ENCODE measurements around the gene CDH23. TPM values are rescaled to one million over a fixed set of nuclear protein-coding genes. Genes with fewer than 3 reads are reported as not detected.

CDH23 gene
- polyA plus RNA-seq, 1 donor (not counting 4 experiments of a cell fraction or from before 2014, with no cell fraction given), result 0.01 TPM

GRCh38 chr10:71526653-71527052 lies 129.9 kb downstream of the CDH23 start:
- Histone ChIP-seq H3K79me2 (ENCODE audit: control insufficient read depth, insufficient read depth, low read length) (no peaks in the 10 kb centered on the region), H3K27ac (ENCODE audit: control insufficient read depth, insufficient read depth, low read length) (no peak overlapping the region), H3K4me1 (ENCODE audit: control insufficient read depth, extremely low read depth, insufficient read depth, low read length) (peaks cover 27% of the 10 kb centered on the region), H3K9me3 (ENCODE audit: control insufficient read depth, low read depth, low read length) (no peaks in the 10 kb centered on the region), H3K4me3 (ENCODE audit: control insufficient read depth in 2 of 3, extremely low read depth in 1 of 3, insufficient read depth in 2 of 3, low read depth in 1 of 3, low read length in 3 of 3) (no peak overlapping the region), H4K20me1 (ENCODE audit: control insufficient read depth, extremely low read depth, insufficient read depth, low read length) (no peaks in the 10 kb centered on the region), H3K4me2 (ENCODE audit: control insufficient read depth, extremely low read depth, insufficient read depth, low read depth, low read length) (no peak overlapping the region), H2AFZ (ENCODE audit: control insufficient read depth, low read length) (no peak overlapping the region), H3K9ac (ENCODE audit: control insufficient read depth, extremely low read depth, insufficient read depth, low read length) (no peak overlapping the region), H3K36me3 (ENCODE audit: control insufficient read depth in 2 of 2, extremely low read depth in 1 of 2, insufficient read depth in 2 of 2, low read length in 2 of 2) (no peaks in the 10 kb centered on the region), H3K9me1 (ENCODE audit: control insufficient read depth, extremely low read depth, insufficient read depth, low read length) (no peaks in the 10 kb centered on the region), H3K27me3 (ENCODE audit: control insufficient read depth, extremely low read depth, insufficient read depth, low read length) (no peaks in the 10 kb centered on the region)
- dilution Hi-C loops (cut with MboI; ENCODE audit: extremely low pct_ligation_motif_present, low sequenced_read_pairs), result no loop called here
- FAIRE-seq (no peak), DNase-seq (ENCODE audit: low read depth, low spot score) (no peak)
- TF ChIP-seq, protein P1, sequence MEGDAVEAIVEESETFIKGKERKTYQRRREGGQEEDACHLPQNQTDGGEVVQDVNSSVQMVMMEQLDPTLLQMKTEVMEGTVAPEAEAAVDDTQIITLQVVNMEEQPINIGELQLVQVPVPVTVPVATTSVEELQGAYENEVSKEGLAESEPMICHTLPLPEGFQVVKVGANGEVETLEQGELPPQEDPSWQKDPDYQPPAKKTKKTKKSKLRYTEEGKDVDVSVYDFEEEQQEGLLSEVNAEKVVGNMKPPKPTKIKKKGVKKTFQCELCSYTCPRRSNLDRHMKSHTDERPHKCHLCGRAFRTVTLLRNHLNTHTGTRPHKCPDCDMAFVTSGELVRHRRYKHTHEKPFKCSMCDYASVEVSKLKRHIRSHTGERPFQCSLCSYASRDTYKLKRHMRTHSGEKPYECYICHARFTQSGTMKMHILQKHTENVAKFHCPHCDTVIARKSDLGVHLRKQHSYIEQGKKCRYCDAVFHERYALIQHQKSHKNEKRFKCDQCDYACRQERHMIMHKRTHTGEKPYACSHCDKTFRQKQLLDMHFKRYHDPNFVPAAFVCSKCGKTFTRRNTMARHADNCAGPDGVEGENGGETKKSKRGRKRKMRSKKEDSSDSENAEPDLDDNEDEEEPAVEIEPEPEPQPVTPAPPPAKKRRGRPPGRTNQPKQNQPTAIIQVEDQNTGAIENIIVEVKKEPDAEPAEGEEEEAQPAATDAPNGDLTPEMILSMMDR (optimal IDR thresholded peaks at IDR 0.05 in 1 of 3, IDR thresholded peaks at IDR 0.05 in 1 of 3, conservative IDR thresholded peaks at IDR 0.05 in 1 of 3; ENCODE audit: extremely low read depth in 1 of 3, insufficient read depth in 2 of 3, low read length in 3 of 3), result no peak
- TF ChIP-seq EZH2 (IDR thresholded peaks at IDR 0.05; ENCODE audit: low read length), result no peak

- peaks cover 32% of the 10 kb centered on the region for H3K4me1 ChIP-seq (ENCODE audit: control insufficient read depth, extremely low read depth, insufficient read depth, low read length)
- DNase-seq (ENCODE audit: low read depth, low spot score) (no peak), FAIRE-seq (no peak)
- H3K27me3 ChIP-seq (ENCODE audit: control insufficient read depth, extremely low read depth, insufficient read depth, low read length), result no peaks in the 10 kb centered on the region
- H3K79me2 ChIP-seq (ENCODE audit: control insufficient read depth, insufficient read depth, low read length), result no peaks in the 10 kb centered on the region
- H2AFZ ChIP-seq (ENCODE audit: control insufficient read depth, low read length), result no peak overlapping the region
- H3K9me3 ChIP-seq (ENCODE audit: control insufficient read depth, low read depth, low read length), result no peaks in the 10 kb centered on the region
- no peak for TF ChIP-seq EZH2 (IDR thresholded peaks at IDR 0.05; ENCODE audit: low read length)
- TF ChIP-seq, protein P1 (optimal IDR thresholded peaks at IDR 0.05 in 1 of 3, IDR thresholded peaks at IDR 0.05 in 1 of 3, conservative IDR thresholded peaks at IDR 0.05 in 1 of 3; ENCODE audit: extremely low read depth in 1 of 3, insufficient read depth in 2 of 3, low read length in 3 of 3), result no peak
- H3K36me3 ChIP-seq (ENCODE audit: control insufficient read depth in 2 of 2, extremely low read depth in 1 of 2, insufficient read depth in 2 of 2, low read length in 2 of 2), result no peaks in the 10 kb centered on the region
- no peak overlapping the region for H3K27ac ChIP-seq (ENCODE audit: control insufficient read depth, insufficient read depth, low read length)
- dilution Hi-C loops (cut with MboI; ENCODE audit: extremely low pct_ligation_motif_present, low sequenced_read_pairs), result no loop called here
- no peak overlapping the region for H3K4me3 ChIP-seq (ENCODE audit: control insufficient read depth in 2 of 3, extremely low read depth in 1 of 3, insufficient read depth in 2 of 3, low read depth in 1 of 3, low read length in 3 of 3)
- H3K9ac ChIP-seq (ENCODE audit: control insufficient read depth, extremely low read depth, insufficient read depth, low read length), result no peak overlapping the region
- no peak overlapping the region for H3K4me2 ChIP-seq (ENCODE audit: control insufficient read depth, extremely low read depth, insufficient read depth, low read depth, low read length)
- no peaks in the 10 kb centered on the region for H4K20me1 ChIP-seq (ENCODE audit: control insufficient read depth, extremely low read depth, insufficient read depth, low read length)
- no peaks in the 10 kb centered on the region for H3K9me1 ChIP-seq (ENCODE audit: control insufficient read depth, extremely low read depth, insufficient read depth, low read length)
Observed at GRCh38 chr10:71527135-71527534, 130.4 kb downstream of the CDH23 start.
